Left cardiac atrium (tissue), 4 donors: ENCODE results near the gene CARD14. TPM values are rescaled to one million over a fixed set of nuclear protein-coding genes. Genes with fewer than 3 reads are reported as not detected.
"Not testable (repeated sequence)": the region's sequence is repeated elsewhere in the genome, so short reads cannot be mapped to it uniquely, and the experiment has no call there.

Source experiments
- ATAC-seq, 2 donors: fragments of 200-7000 bp; cut with Tn5 transposase; one replicate each; pipeline ENCODE4 v1.9.1; 2020; ENCODE audit warnings: mild to moderate bottlenecking in 2 of 2, moderate library complexity in 2 of 2
- DNase-seq: peaks from one replicate; pipeline ENCODE4 v3.0.0-alpha.2; 2020
- intact Hi-C, 2 donors: fragments of 100-400 bp; cut with DNase I; formaldehyde crosslinking; loops; one replicate each; pipeline versions ENCODE4 v1.14.1 to v1.15.1; 2022 to 2023
- total RNA-seq, 2 donors: library from RNA; stranded (reverse); fragmentation: NEBNext Ultra II Directional; extraction: Animal tissue kit (Norgen Biotek cat#: 25700); gene quantifications; one replicate each; pipeline ENCODE4 v1.2.1, GENCODE V29; 2021
- donor health status: DM: no; HTN: yes; CAD: no.
- donor health status: DM: no; HTN: yes; CAD: no; lungs with severe emphysema.
- donor health status: DM: yes; HTN: yes; CAD: no.
- donor health status: Dilated cardiomyopathy.

The CARD14 gene
- total RNA-seq, 2 donors from 2014 or later, result not detected

GRCh38 chr17:80242505-80242904 is 72.7 kb downstream of the CARD14 start:
- ATAC-seq, result no peak
- intact Hi-C loops, result no loop called here
- DNase-seq, result no peak

GRCh38 chr17:80243526-80244433 is 74.0 kb downstream of the CARD14 start:
- ATAC-seq (no peak), DNase-seq (no peak)
- intact Hi-C loops, result no loop called here

GRCh38 chr17:80244448-80244847 is 74.6 kb downstream of the CARD14 start:
- DNase-seq, ATAC-seq, intact Hi-C loops: not testable (repeated sequence)

GRCh38 chr17:80244871-80245509 is 75.2 kb downstream of the CARD14 start:
- intact Hi-C loops, result no loop called here
- ATAC-seq, result no peak
- DNase-seq, result no peak

GRCh38 chr17:80245566-80246265 is 75.9 kb downstream of the CARD14 start:
- DNase-seq, result no peak
- no peak for ATAC-seq
- intact Hi-C loops, result no loop called here

GRCh38 chr17:80246266-80246681 is 76.4 kb downstream of the CARD14 start:
- ATAC-seq, result no peak
- intact Hi-C loops, result no loop called here
- DNase-seq, result no peak

- ATAC-seq (no peak), DNase-seq (no peak)
- intact Hi-C loops, result no loop called here
Measured at GRCh38 chr17:80246726-80247125, 76.9 kb downstream of the CARD14 start.

- ATAC-seq, result no peak
- no peak for DNase-seq
- intact Hi-C loops, result no loop called here
Measured at GRCh38 chr17:80247561-80247960, 77.7 kb downstream of the CARD14 start.

GRCh38 chr17:80248001-80248893 is 78.4 kb downstream of the CARD14 start:
- intact Hi-C loops, result no loop called here
- ATAC-seq (no peak), DNase-seq (no peak)

- intact Hi-C loops, result no loop called here
- DNase-seq (no peak), ATAC-seq (no peak)
Measured at GRCh38 chr17:80248894-80249710, 79.3 kb downstream of the CARD14 start.

GRCh38 chr17:80251966-80252365 is 82.1 kb downstream of the CARD14 start:
- no peak for ATAC-seq
- DNase-seq, result no peak
- intact Hi-C loops, result no loop called here

GRCh38 chr17:80252871-80253270 is 83.0 kb downstream of the CARD14 start:
- ATAC-seq, result peak; percentile 43 to 58
- intact Hi-C loops, result no loop called here
- DNase-seq, result no peak

GRCh38 chr17:80253631-80254395 is 84.0 kb downstream of the CARD14 start:
- DNase-seq, result no peak
- intact Hi-C loops, result no loop called here
- no peak for ATAC-seq

GRCh38 chr17:80254396-80255251 is 84.8 kb downstream of the CARD14 start:
- DNase-seq (no peak), ATAC-seq (peak in 1 of 2 donors; percentile 50)

GRCh38 chr17:80256034-80256350 is 86.2 kb downstream of the CARD14 start:
- DNase-seq, result no peak
- intact Hi-C loops, result no loop called here
- no peak for ATAC-seq

More at GRCh38 chr17:80254396-80255251, 84.8 kb downstream of the CARD14 start:
- intact Hi-C loops, result no loop called here

- no peak for ATAC-seq
- intact Hi-C loops, result no loop called here
- no peak for DNase-seq
Measured at GRCh38 chr17:80257716-80258213, 87.9 kb downstream of the CARD14 start.
